Endothelial cell of umbilical vein (primary cell): ENCODE data around the gene SEC22C. TPM values are rescaled to one million over a fixed set of nuclear protein-coding genes. Genes with fewer than 3 reads are reported as not detected.
A peak's percentile ranks its signal among the peaks of the same experiment; 100 is the strongest.

Experiments
- BruUV-seq: library from RNA; stranded (reverse); fragments of 400-500 nt; replicated peaks from 2 replicates; lab custom pipeline; 2021; lab: Mats Ljungman, UMichigan
- CTCF ChIA-PET: fragments of 300-600, 350-600 bp; sonication (Branson Sonifier 250); formaldehyde crosslinking; loops from one replicate; lab custom pipeline; 2021; ENCODE audit warnings: antibody characterized with exemption, inconsistent platforms; lab: Charles Lee
- POLR2A ChIA-PET: fragments of 300-600, 350-600 bp; sonication (Branson Sonifier 250); formaldehyde crosslinking; loops from one replicate; lab custom pipeline; 2021; ENCODE audit warnings: antibody characterized with exemption, inconsistent platforms; lab: Charles Lee
- DNase-seq: peaks from one replicate; pipeline ENCODE4 v3.0.0-alpha.2; 2011; ENCODE audit warnings: low read depth, low spot score
- FAIRE-seq: peaks from 2 replicates; lab custom pipeline; 2011; peaks lifted over from hg19 to GRCh38; lab: Jason Lieb, UNC
- H2AFZ ChIP-seq: 2 replicates; pipeline ENCODE4 v1.6.0; 2012; ENCODE audit warnings: low read depth, low read length, control low read depth, inconsistent platforms
- H3K27ac ChIP-seq: 2 replicates; pipeline ENCODE4 v1.5.1; 2011; ENCODE audit warnings: low read depth, mild to moderate bottlenecking, control low read depth, low read length, moderate library complexity; ENCODE audit not compliant: insufficient read depth
- H3K27me3 ChIP-seq, 2 experiments: 2 replicates each; pipeline versions ENCODE4 v1.6.0 to v1.6.1; 2011; ENCODE audit warnings: low read length in 2 of 2, mixed read lengths in 1 of 2; ENCODE audit not compliant: control insufficient read depth in 2 of 2, insufficient read depth in 2 of 2
- H3K36me3 ChIP-seq, 2 experiments: 2 replicates in 1 of 2; 3 replicates in 1 of 2; pipeline ENCODE4 v1.5.1; 2011; ENCODE audit warnings: low read length in 2 of 2, mild to moderate bottlenecking in 1 of 2, moderate library complexity in 1 of 2; ENCODE audit not compliant: control insufficient read depth in 2 of 2, insufficient read depth in 2 of 2; ENCODE audit errors: extremely low read depth in 1 of 2
- H3K4me1 ChIP-seq: 3 replicates; pipeline ENCODE4 v1.5.1; 2011; ENCODE audit warnings: mild to moderate bottlenecking, low read length; ENCODE audit not compliant: control insufficient read depth, insufficient read depth; ENCODE audit errors: extremely low read depth
- H3K4me2 ChIP-seq: 2 replicates; pipeline ENCODE4 v1.6.1; 2011; ENCODE audit warnings: low read length, control low read depth, mixed read lengths; ENCODE audit not compliant: insufficient read depth
- H3K4me3 ChIP-seq, 3 experiments: fragments of 200-600 bp in 1 of 3; sonication (generic), shearing (Covaris generic) in 1 of 3; replicated peaks in 1 of 3; 2 replicates each; pipeline ENCODE4 v1.5.1; 2011 to 2016; ENCODE audit warnings: control low read depth in 3 of 3, low read length in 3 of 3, mild to moderate bottlenecking in 2 of 3, inconsistent platforms in 1 of 3, low read depth in 1 of 3, moderate library complexity in 1 of 3; ENCODE audit not compliant: insufficient read depth in 1 of 3
- H3K79me2 ChIP-seq: 2 replicates; pipeline ENCODE4 v1.6.0; 2012; ENCODE audit warnings: low read length, inconsistent platforms; ENCODE audit not compliant: control insufficient read depth, insufficient read depth
- H3K9ac ChIP-seq: replicated peaks from 2 replicates; pipeline ENCODE3; 2011; ENCODE audit warnings: low read length, control low read depth; ENCODE audit not compliant: insufficient read depth; ENCODE audit errors: extremely low read depth
- H3K9me1 ChIP-seq: replicated peaks from 3 replicates; pipeline ENCODE4 v1.6.0; 2011; ENCODE audit warnings: mild to moderate bottlenecking, low read length; ENCODE audit not compliant: control insufficient read depth, insufficient read depth; ENCODE audit errors: extremely low read depth
- H3K9me3 ChIP-seq: replicated peaks from 2 replicates; pipeline ENCODE4 v1.5.1; 2012; ENCODE audit warnings: low read length, inconsistent platforms; ENCODE audit not compliant: control insufficient read depth, insufficient read depth
- H4K20me1 ChIP-seq: replicated peaks from 2 replicates; pipeline ENCODE3; 2011; ENCODE audit warnings: mild to moderate bottlenecking, low read length; ENCODE audit not compliant: control insufficient read depth, insufficient read depth; ENCODE audit errors: extremely low read depth
- JUN ChIP-seq: IDR thresholded peaks from 2 replicates; pipeline ENCODE4 v1.6.1; 2011; ENCODE audit warnings: borderline replicate concordance, low read depth; ENCODE audit not compliant: insufficient read length, insufficient read depth
- dilution Hi-C: fragments of 300-500 bp; cut with MboI; formaldehyde crosslinking; loops from one replicate; pipeline ENCODE4 v1.15.0; 2019; ENCODE audit warnings: low sequenced_read_pairs; ENCODE audit not compliant: extremely low pct_ligation_motif_present
- intact Hi-C: fragments of 100-400 bp; cut with micrococcal nuclease; formaldehyde crosslinking; loops from one replicate; pipeline ENCODE4 v1.10.0; 2022
- polyA plus RNA-seq, 4 experiments: library from polyadenylated mRNA; depleted of rRNA in 3 of 4; stranded (reverse) in 3 of 4; unstranded in 1 of 4; fragments of >200 nt; gene quantifications; 2 replicates each; pipeline versions ENCODE4 v1.2.1 to v1.2.3, GENCODE V29; 2011 to 2012; ENCODE audit warnings: missing spikeins in 1 of 4
- total RNA-seq: library from RNA; stranded (reverse); gene quantifications from 2 replicates; pipeline ENCODE4 v1.2.3, GENCODE V29; 2021
- TF ChIP-seq, protein P1 (sequence below), 2 donors: IDR thresholded peaks; 1 replicate in 1 of 2; 2 replicates in 1 of 2; pipeline ENCODE4 v1.5.1; 2011; ENCODE audit warnings: low read length in 2 of 2, mild to moderate bottlenecking in 2 of 2, moderate library complexity in 2 of 2, control low read depth in 1 of 2, inconsistent platforms in 1 of 2, low read depth in 1 of 2; ENCODE audit not compliant: insufficient read depth in 1 of 2; ENCODE audit errors: extremely low read depth in 1 of 2

SEC22C gene
- total and polyA plus RNA-seq, 2 donors (not counting 3 experiments of a cell fraction or from before 2014, with no cell fraction given) = 43.9 to 61.9 TPM

DNA sequence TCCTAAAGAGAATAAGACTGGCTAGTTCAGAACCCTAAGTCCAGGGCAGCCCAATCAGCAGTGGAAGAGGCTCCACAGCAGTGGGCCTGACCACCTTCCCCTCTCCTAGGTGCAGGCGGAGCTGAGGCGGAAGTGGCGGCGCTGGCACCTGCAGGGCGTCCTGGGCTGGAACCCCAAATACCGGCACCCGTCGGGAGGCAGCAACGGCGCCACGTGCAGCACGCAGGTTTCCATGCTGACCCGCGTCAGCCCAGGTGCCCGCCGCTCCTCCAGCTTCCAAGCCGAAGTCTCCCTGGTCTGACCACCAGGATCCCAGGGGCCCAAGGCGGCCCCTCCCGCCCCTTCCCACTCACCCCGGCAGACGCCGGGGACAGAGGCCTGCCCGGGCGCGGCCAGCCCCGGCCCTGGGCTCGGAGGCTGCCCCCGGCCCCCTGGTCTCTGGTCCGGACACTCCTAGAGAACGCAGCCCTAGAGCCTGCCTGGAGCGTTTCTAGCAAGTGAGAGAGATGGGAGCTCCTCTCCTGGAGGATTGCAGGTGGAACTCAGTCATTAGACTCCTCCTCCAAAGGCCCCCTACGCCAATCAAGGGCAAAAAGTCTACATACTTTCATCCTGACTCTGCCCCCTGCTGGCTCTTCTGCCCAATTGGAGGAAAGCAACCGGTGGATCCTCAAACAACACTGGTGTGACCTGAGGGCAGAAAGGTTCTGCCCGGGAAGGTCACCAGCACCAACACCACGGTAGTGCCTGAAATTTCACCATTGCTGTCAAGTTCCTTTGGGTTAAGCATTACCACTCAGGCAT is 45.6 kb downstream of the SEC22C start:
- peak; percentile 64 for FAIRE-seq
- no TSS peak for BruUV-seq
- DNase-seq = peak; percentile 16

More for the DNA sequence above, 45.6 kb downstream of the SEC22C start:
- no peak overlapping the region for H3K27ac ChIP-seq
- TF ChIP-seq JUN = no peak
- TF ChIP-seq, protein P1, sequence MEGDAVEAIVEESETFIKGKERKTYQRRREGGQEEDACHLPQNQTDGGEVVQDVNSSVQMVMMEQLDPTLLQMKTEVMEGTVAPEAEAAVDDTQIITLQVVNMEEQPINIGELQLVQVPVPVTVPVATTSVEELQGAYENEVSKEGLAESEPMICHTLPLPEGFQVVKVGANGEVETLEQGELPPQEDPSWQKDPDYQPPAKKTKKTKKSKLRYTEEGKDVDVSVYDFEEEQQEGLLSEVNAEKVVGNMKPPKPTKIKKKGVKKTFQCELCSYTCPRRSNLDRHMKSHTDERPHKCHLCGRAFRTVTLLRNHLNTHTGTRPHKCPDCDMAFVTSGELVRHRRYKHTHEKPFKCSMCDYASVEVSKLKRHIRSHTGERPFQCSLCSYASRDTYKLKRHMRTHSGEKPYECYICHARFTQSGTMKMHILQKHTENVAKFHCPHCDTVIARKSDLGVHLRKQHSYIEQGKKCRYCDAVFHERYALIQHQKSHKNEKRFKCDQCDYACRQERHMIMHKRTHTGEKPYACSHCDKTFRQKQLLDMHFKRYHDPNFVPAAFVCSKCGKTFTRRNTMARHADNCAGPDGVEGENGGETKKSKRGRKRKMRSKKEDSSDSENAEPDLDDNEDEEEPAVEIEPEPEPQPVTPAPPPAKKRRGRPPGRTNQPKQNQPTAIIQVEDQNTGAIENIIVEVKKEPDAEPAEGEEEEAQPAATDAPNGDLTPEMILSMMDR (IDR thresholded peaks at IDR 0.05; ENCODE audit: extremely low read depth in 1 of 2, insufficient read depth in 1 of 2, low read depth in 1 of 2, low read length in 2 of 2) = peak; percentile 49 to 57
- intact Hi-C loops = loop anchor here (1.0 kb wide), 3 partner anchors 35 to 289 kb away; no protein-coding TSS in a partner anchor
- no peaks in the 10 kb centered on the region for H3K9me3 ChIP-seq
- H3K4me2 ChIP-seq = no peak overlapping the region
- no peaks in the 10 kb centered on the region for H3K79me2 ChIP-seq
- H3K9me1 ChIP-seq = no peaks in the 10 kb centered on the region
- ChIA-PET CTCF (interaction anchor here (1.1 to 5.0 kb wide), 15 partner anchors 10 to 306 kb away, joined by 3 to 61 read pairs (median 5); partner anchors contain the start of gene VIPR1), POLR2A (no interaction called here)
- dilution Hi-C loops = no loop called here
- no peaks in the 10 kb centered on the region for H3K4me1 ChIP-seq
- H4K20me1 ChIP-seq = no peaks in the 10 kb centered on the region
- H2AFZ ChIP-seq = no peak overlapping the region
- H3K36me3 ChIP-seq = no peaks in the 10 kb centered on the region
- H3K27me3 ChIP-seq = no peaks in the 10 kb centered on the region
- H3K4me3 ChIP-seq = no peak overlapping the region
- no peak overlapping the region for H3K9ac ChIP-seq
